IPS DF 19.7 (cell line): Measurements from ENCODE around the gene GPRC6A.

Experiments used
- DNase-seq: peaks from one replicate; pipeline ENCODE4 v3.0.0-alpha.2; 2013; ENCODE audit warnings: low read depth, low spot score

The GPRC6A gene

GRCh38 chr6:116793224-116793623, 35.7 kb downstream of the GPRC6A start:
- no peak for DNase-seq

- no peak for DNase-seq
Observed at GRCh38 chr6:116783852-116784251, 45.0 kb downstream of the GPRC6A start.

- no peak for DNase-seq
Observed at GRCh38 chr6:116779573-116780164, 49.2 kb downstream of the GPRC6A start.

- DNase-seq = no peak
Observed at GRCh38 chr6:116773886-116774285, 55.0 kb downstream of the GPRC6A start.

GRCh38 chr6:116772450-116772849, 56.4 kb downstream of the GPRC6A start:
- no peak for DNase-seq

GRCh38 chr6:116767715-116768114, 61.2 kb downstream of the GPRC6A start:
- no peak for DNase-seq

GRCh38 chr6:116766506-116767176, 62.2 kb downstream of the GPRC6A start:
- no peak for DNase-seq

GRCh38 chr6:116764961-116765841, 63.7 kb downstream of the GPRC6A start, which contains the start of gene FAM162B:
Gene FAM162B, minus strand, starts transcription at chr6:116765719. Its CDS starts 143 bp downstream, at chr6:116765576.
- DNase-seq = no peak

GRCh38 chr6:116764629-116764960, 64.3 kb downstream of the GPRC6A start:
- DNase-seq = no peak

- no peak for DNase-seq
Observed at GRCh38 chr6:116763906-116764628, 64.8 kb downstream of the GPRC6A start.

GRCh38 chr6:116763048-116763447, 65.8 kb downstream of the GPRC6A start:
- no peak for DNase-seq

- DNase-seq = no peak
Observed at GRCh38 chr6:116762235-116762634, 66.6 kb downstream of the GPRC6A start.

GRCh38 chr6:116761779-116762178, 67.1 kb downstream of the GPRC6A start:
- no peak for DNase-seq

- no peak for DNase-seq
Observed at GRCh38 chr6:116745176-116745575, 83.7 kb downstream of the GPRC6A start.
